Prostate gland (tissue), 2 donors: Measurements from ENCODE around the gene IL17RE. TPM values are rescaled to one million over a fixed set of nuclear protein-coding genes. Genes with fewer than 3 reads are reported as not detected.

Experiments used
- DNase-seq: peaks from one replicate; pipeline ENCODE4 v3.0.0-alpha.2; 2019; ENCODE audit warnings: low spot score
- H3K27ac ChIP-seq, 2 donors: fragments of 200-600 bp; sonication (generic); 2 replicates each; pipeline ENCODE4 v1.5.1; 2017 to 2019
- H3K27me3 ChIP-seq: fragments of 200-600 bp; sonication (generic); replicated peaks from 2 replicates; pipeline ENCODE4 v1.5.1; 2019; ENCODE audit not compliant: insufficient read depth
- H3K36me3 ChIP-seq, 2 donors: fragments of 200-600 bp; sonication (generic); 1 replicate in 1 of 2; 2 replicates in 1 of 2; pipeline versions ENCODE4 v1.5.1 to v1.8.1; 2017 to 2019
- H3K4me1 ChIP-seq: fragments of 200-600 bp; sonication (generic); replicated peaks from 2 replicates; pipeline ENCODE4 v1.5.1; 2019
- H3K4me3 ChIP-seq, 2 donors: fragments of 200-600 bp; sonication (generic); 2 replicates each; pipeline ENCODE4 v1.5.1; 2017 to 2019
- H3K9me3 ChIP-seq: fragments of 200-600 bp; sonication (generic); 2 replicates; pipeline ENCODE4 v1.5.1; 2017
- POLR2A ChIP-seq: fragments of 450-650 bp; IDR thresholded peaks from one replicate; pipeline ENCODE4 v1.6.1; 2016; ENCODE audit warnings: antibody characterized with exemption, mild to moderate bottlenecking
- POLR2AphosphoS5 ChIP-seq: sonication (generic); formaldehyde crosslinking; IDR thresholded peaks from one replicate; pipeline ENCODE4 v1.6.1; 2017; ENCODE audit warnings: antibody characterized with exemption
- WGBS: methylation state at CpG from one replicate; pipeline ENCODE4 v1.1.5; 2018; 5-methylcytosine and 5-hydroxymethylcytosine counted together
- intact Hi-C: fragments of 100-400 bp; cut with DNase I; formaldehyde crosslinking; loops from one replicate; pipeline ENCODE4 v1.14.2; 2022
- total RNA-seq, 2 donors: library from RNA; depleted of rRNA; stranded (reverse); fragments of >200 nt; gene quantifications; one replicate each; pipeline ENCODE4 v1.1.0, GENCODE V29; 2016
- TF ChIP-seq, protein P1 (sequence below), 4 experiments: fragments of 200-600 bp in 2 of 4; fragments of 450-650 bp in 2 of 4; sonication (generic) in 2 of 4; IDR thresholded peaks; 1 replicate in 3 of 4; 2 replicates in 1 of 4; pipeline ENCODE4 v1.5.1; 2016 to 2019; ENCODE audit warnings: antibody characterized with exemption in 4 of 4, mild to moderate bottlenecking in 2 of 4, moderate library complexity in 2 of 4

The IL17RE gene
- total RNA-seq, 2 donors from 2014 or later, result 10.1 to 28.2 TPM

DNA sequence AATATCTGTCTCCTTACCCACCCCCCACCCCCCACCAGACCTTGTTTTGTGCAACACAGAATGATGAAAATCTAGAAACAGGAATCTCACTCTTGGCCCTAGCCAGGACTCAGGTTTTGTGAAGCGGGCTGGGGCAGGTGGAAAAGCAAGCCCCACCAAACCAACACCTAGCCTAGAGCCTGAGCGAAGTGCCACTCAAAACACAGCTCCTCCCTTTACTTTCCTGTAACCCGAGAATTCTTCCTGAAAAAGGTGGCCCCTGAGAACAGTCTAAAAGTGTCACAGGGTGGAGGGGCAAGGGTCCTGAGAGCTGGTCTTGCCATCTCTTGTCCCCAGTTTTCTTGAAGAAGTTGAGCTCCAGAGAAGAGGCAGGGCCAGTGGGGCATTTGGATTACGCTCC lies 41.4 kb upstream of the IL17RE start:
- DNase-seq, result no peak
- WGBS, result 91% methylated on average over 4 of the region's 4 CpGs
- H3K36me3 ChIP-seq, result no peaks in the 10 kb centered on the region
- intact Hi-C loops, result no loop called here
- no peaks in the 10 kb centered on the region for H3K4me1 ChIP-seq
- TF ChIP-seq POLR2AphosphoS5 (no peak), POLR2A (no peak)
- TF ChIP-seq, protein P1, sequence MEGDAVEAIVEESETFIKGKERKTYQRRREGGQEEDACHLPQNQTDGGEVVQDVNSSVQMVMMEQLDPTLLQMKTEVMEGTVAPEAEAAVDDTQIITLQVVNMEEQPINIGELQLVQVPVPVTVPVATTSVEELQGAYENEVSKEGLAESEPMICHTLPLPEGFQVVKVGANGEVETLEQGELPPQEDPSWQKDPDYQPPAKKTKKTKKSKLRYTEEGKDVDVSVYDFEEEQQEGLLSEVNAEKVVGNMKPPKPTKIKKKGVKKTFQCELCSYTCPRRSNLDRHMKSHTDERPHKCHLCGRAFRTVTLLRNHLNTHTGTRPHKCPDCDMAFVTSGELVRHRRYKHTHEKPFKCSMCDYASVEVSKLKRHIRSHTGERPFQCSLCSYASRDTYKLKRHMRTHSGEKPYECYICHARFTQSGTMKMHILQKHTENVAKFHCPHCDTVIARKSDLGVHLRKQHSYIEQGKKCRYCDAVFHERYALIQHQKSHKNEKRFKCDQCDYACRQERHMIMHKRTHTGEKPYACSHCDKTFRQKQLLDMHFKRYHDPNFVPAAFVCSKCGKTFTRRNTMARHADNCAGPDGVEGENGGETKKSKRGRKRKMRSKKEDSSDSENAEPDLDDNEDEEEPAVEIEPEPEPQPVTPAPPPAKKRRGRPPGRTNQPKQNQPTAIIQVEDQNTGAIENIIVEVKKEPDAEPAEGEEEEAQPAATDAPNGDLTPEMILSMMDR (IDR thresholded peaks at IDR 0.05), result no peak
- no peaks in the 10 kb centered on the region for H3K9me3 ChIP-seq
- no peak overlapping the region for H3K27ac ChIP-seq
- no peak overlapping the region for H3K4me3 ChIP-seq
- no peaks in the 10 kb centered on the region for H3K27me3 ChIP-seq

GRCh38 chr3:9861626-9862130 lies 41.0 kb upstream of the IL17RE start:
- intact Hi-C loops, result no loop called here
- WGBS, result 83% methylated on average over 5 of the region's 5 CpGs
- H3K36me3 ChIP-seq, result no peaks in the 10 kb centered on the region
- DNase-seq, result no peak
- H3K4me3 ChIP-seq, result no peak overlapping the region
- TF ChIP-seq, protein P1 (IDR thresholded peaks at IDR 0.05), result no peak
- TF ChIP-seq POLR2A (no peak), POLR2AphosphoS5 (no peak)
- H3K4me1 ChIP-seq, result no peaks in the 10 kb centered on the region
- no peaks in the 10 kb centered on the region for H3K9me3 ChIP-seq
- no peak overlapping the region for H3K27ac ChIP-seq
- no peaks in the 10 kb centered on the region for H3K27me3 ChIP-seq

DNA sequence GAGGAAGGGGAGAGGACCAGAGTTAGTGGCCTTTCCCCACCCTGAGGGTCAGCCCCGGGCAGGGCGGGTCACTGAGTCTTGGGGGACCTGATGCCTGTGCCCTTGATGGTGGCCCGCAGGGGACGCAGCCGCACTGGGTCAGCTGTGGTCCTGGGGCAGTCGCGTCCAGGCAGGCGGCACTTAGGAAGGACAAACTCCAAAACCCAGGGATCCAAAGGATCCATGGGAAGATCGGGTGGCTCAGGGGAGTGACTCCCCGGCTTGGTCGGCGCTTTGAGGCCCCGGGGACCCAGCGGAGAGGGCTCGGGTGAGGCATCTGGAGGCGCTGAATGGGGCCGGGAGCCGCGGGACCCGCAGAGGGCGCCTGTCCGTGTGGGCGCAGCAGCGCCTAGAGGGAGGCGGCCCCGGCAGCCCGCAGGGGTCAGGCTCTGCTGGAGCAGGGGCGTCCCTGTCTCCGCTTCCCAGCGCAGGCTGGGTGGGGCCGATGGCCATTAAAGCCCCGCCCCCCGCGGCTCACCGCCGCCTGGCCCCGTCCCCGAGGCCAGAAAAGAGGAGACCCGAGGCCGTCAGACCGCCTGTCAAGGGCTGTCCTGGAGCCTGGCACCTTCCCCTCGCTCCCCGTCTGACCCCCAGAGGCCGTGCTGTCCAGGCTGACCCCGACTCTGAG lies 40.1 kb upstream of the IL17RE start:
- H3K36me3 ChIP-seq, result no peaks in the 10 kb centered on the region
- H3K27ac ChIP-seq, result peak overlapping the region; percentile 35 to 50
- peak overlapping the region; percentile 12 to 23 for H3K4me3 ChIP-seq
- no peak for DNase-seq
- H3K4me1 ChIP-seq, result no peaks in the 10 kb centered on the region
- H3K27me3 ChIP-seq, result no peaks in the 10 kb centered on the region
- intact Hi-C loops, result loop anchor here (1.0 kb wide), 1 partner anchor 54 kb away; no protein-coding TSS in a partner anchor
- 52% methylated on average over 19 of the region's 45 CpGs for WGBS
- TF ChIP-seq POLR2AphosphoS5 (no peak), POLR2A (no peak)
- TF ChIP-seq, protein P1 (IDR thresholded peaks at IDR 0.05), result peak in 3 of 4 experiments; percentile 7 to 36 (median 31)
- no peaks in the 10 kb centered on the region for H3K9me3 ChIP-seq

GRCh38 chr3:9863058-9863772 lies 39.4 kb upstream of the IL17RE start:
- Histone ChIP-seq H3K9me3 (no peaks in the 10 kb centered on the region), H3K27me3 (no peaks in the 10 kb centered on the region), H3K4me1 (no peaks in the 10 kb centered on the region), H3K27ac (peak overlapping the region; percentile 50 to 59), H3K36me3 (no peaks in the 10 kb centered on the region), H3K4me3 (peak overlapping the region; percentile 12 to 23)
- DNase-seq, result no peak
- 68% methylated on average over 20 of the region's 22 CpGs for WGBS
- intact Hi-C loops, result loop anchor here (1.0 kb wide), 1 partner anchor 53 kb away; no protein-coding TSS in a partner anchor
- TF ChIP-seq, protein P1 (IDR thresholded peaks at IDR 0.05), result no peak
- TF ChIP-seq POLR2AphosphoS5 (no peak), POLR2A (no peak)
